Measurements from ENCODE around the gene PINLYP.
"Not testable (repeated sequence)": the region's sequence is repeated elsewhere in the genome, so short reads cannot be mapped to it uniquely, and the experiment has no call there.

Gene PINLYP

DNA sequence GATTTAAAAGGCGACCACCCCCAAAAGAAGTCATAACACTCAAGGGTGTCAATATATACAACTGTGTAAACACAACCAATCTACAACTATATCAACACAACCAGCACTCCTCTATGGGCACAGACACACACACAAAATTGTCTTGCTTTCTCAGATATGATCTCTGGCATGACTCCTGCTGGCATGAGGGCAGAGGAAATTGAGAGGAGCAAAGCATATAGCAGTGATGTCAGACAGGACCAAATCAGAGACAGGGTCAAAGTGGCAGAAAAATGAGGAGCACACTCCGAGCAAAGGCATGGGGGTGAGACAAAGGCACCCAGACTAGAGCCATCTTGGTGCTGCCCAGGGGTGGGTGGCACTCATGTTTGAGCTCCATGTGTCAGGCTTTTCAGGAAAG lies 10.7 kb downstream of the PINLYP start:
- ChIA-PET POLR2A (no interaction called here), CTCF (interaction anchor here (0.6 kb wide), 1 partner anchor 68 kb away, joined by 3 read pairs; no protein-coding TSS in a partner anchor)
- TF ChIP-seq FOXK2 (IDR thresholded peaks at IDR 0.05) = no peak
- no peak for TF ChIP-seq TARDBP (IDR thresholded peaks at IDR 0.05)
- TF ChIP-seq SUZ12 (IDR thresholded peaks at IDR 0.05) = no peak
- no peak for TF ChIP-seq HDGF (IDR thresholded peaks at IDR 0.05; ENCODE audit: borderline replicate concordance)
- no peak for TF ChIP-seq ELF4 (IDR thresholded peaks at IDR 0.05)
- TF ChIP-seq, protein P1, sequence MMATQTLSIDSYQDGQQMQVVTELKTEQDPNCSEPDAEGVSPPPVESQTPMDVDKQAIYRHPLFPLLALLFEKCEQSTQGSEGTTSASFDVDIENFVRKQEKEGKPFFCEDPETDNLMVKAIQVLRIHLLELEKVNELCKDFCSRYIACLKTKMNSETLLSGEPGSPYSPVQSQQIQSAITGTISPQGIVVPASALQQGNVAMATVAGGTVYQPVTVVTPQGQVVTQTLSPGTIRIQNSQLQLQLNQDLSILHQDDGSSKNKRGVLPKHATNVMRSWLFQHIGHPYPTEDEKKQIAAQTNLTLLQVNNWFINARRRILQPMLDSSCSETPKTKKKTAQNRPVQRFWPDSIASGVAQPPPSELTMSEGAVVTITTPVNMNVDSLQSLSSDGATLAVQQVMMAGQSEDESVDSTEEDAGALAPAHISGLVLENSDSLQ (IDR thresholded peaks at IDR 0.05) = no peak
- TF ChIP-seq L3MBTL2 (conservative IDR thresholded peaks at IDR 0.05) = no peak
- TF ChIP-seq CTBP1 (IDR thresholded peaks at IDR 0.05; ENCODE audit: borderline replicate concordance) = no peak
- no peak for TF ChIP-seq LEF1 (IDR thresholded peaks at IDR 0.05; ENCODE audit: borderline replicate concordance)
- no peak for DNase-seq (ENCODE audit: extremely low spot score)

DNA sequence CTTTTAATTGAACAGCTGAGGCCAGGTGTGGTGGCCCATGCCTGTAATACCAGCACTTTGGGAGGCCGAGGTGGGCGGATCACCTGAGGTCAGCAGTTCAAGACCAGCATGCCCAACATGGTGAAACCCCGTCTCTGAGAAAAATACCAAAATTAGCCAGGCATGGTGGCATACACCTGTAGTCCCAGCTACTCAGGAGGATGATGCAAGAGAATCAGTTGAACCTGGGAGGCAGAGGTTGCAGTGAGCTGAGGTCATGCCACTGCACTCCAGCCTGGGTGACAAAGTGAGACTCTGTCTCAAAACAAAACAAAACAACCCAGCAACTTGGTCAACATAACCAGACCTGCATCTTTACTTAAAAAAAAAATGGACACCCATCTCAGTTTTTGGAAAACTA lies 11.4 kb downstream of the PINLYP start:
- DNase-seq (ENCODE audit: extremely low spot score); POLR2A ChIA-PET: not testable (repeated sequence)
- CTCF ChIA-PET = interaction anchor here (0.6 kb wide), 1 partner anchor 68 kb away, joined by 3 read pairs; no protein-coding TSS in a partner anchor

DNA sequence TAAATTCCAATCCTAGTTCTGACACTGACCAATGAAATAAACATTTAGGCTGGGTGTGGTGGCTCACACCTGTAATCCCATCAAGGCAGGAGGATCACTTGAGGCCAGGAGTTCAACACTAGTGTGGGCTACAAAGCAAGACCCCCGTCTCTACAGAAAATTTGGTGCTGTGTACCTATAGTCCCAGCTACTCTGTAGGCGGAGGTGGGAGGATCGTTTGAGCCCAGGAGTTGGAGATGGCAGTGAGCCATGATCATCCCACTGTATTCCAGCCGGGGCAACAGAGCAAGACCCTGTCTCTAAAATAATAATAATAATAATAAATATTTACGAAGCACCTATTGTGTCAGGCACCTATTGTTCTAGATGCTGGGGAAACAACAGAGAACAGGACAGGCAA lies 13.7 kb downstream of the PINLYP start:
- ChIA-PET POLR2A (no interaction called here), CTCF (no interaction called here)
- no peak for DNase-seq (ENCODE audit: extremely low spot score)
- TF ChIP-seq HDGF (IDR thresholded peaks at IDR 0.05; ENCODE audit: borderline replicate concordance) = no peak
- no peak for TF ChIP-seq LEF1 (IDR thresholded peaks at IDR 0.05; ENCODE audit: borderline replicate concordance)
- TF ChIP-seq SP1 (IDR thresholded peaks at IDR 0.05) = no peak
- no peak for TF ChIP-seq FOXK2 (IDR thresholded peaks at IDR 0.05)
- TF ChIP-seq ELF4 (IDR thresholded peaks at IDR 0.05) = no peak
- no peak for TF ChIP-seq CTBP1 (IDR thresholded peaks at IDR 0.05; ENCODE audit: borderline replicate concordance)
- TF ChIP-seq, protein P1 (IDR thresholded peaks at IDR 0.05) = no peak
- TF ChIP-seq ZNF384 (IDR thresholded peaks at IDR 0.05) = no peak

DNA sequence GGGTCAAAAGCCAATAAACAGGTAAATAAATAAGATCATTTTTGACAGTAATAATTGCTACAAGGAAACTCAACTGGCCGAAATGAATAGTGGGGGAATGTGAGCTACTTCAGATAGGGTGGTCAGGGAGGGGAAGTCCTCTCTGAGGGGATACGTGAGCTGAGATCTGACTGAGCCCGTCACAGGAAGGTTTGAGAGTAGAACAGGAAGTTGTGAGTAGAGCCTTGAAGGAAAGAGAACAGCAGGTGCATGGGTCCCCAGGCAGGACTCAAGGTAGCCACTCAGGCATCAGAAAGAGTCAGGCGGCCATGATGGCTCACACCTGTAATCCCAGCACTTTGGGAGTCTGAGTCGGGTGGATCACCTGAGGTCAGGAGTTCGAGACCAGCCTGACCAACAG lies 14.1 kb downstream of the PINLYP start:
- ChIA-PET CTCF (no interaction called here), POLR2A (no interaction called here)
- no peak for DNase-seq (ENCODE audit: extremely low spot score)
- no peak for TF ChIP-seq ELF4 (IDR thresholded peaks at IDR 0.05)
- no peak for TF ChIP-seq FOXA1 (IDR thresholded peaks at IDR 0.05)
- TF ChIP-seq SUZ12 (IDR thresholded peaks at IDR 0.05) = no peak
- TF ChIP-seq L3MBTL2 (conservative IDR thresholded peaks at IDR 0.05) = no peak
- no peak for TF ChIP-seq SP1 (IDR thresholded peaks at IDR 0.05)
- TF ChIP-seq, protein P1 (IDR thresholded peaks at IDR 0.05) = no peak
- no peak for TF ChIP-seq CTBP1 (IDR thresholded peaks at IDR 0.05; ENCODE audit: borderline replicate concordance)
- no peak for TF ChIP-seq FOXK2 (IDR thresholded peaks at IDR 0.05)
- no peak for TF ChIP-seq BHLHE40 (IDR thresholded peaks at IDR 0.05; ENCODE audit: borderline replicate concordance)

DNA sequence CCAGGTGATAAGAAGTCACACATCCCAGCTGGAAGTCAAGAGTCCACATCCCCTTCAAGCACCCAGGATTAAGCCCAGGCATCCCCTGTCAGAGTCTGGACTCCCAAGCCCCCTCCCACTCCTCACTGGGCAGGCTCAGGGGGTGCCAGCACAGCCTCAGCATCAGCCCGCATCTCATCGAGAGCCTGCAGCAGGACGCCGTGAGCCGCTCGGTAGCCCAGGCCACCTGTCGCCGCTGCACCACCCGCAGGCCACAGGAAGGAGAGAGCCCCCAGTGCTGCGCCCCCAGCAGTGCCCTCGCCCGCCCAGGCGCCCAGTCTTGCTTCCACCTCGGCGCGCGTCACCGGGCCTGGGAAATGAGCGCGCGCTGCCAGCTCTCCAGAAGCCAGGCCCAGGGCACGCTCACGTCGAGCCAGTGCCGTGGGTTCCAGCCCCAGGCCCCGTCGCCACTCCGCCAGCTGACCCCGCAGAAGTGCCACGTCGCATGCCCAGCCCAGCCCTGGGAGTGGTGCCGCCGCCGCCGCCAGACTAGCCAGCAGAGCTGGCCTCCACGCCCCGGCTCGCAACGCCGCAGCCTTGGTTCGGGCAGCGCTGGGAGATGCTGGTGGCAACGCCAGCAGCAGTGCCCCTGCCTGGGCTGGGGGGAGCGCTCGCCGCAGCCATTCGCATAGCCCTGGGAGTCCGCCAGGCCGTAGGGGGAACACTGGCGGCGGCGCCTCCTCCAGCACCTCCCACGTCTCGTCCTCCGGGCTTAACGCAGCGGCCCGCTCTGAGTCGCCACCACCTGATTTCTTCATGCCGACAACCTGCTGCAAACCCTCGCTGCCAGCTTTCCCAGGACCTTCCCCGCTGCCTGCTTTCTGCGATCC lies 16.5 kb downstream of the PINLYP start:
- TF ChIP-seq FOXM1 (IDR thresholded peaks at IDR 0.05; ENCODE audit: borderline replicate concordance) (no peak), TARDBP (IDR thresholded peaks at IDR 0.05) (no peak), ARNT (IDR thresholded peaks at IDR 0.05) (no peak), ELF4 (IDR thresholded peaks at IDR 0.05) (no peak), SP1 (IDR thresholded peaks at IDR 0.05) (no peak), FOXA1 (IDR thresholded peaks at IDR 0.05) (no peak), LEF1 (IDR thresholded peaks at IDR 0.05; ENCODE audit: borderline replicate concordance) (no peak), ZNF384 (IDR thresholded peaks at IDR 0.05) (no peak), L3MBTL2 (conservative IDR thresholded peaks at IDR 0.05) (no peak)
- TF ChIP-seq, protein P1 (IDR thresholded peaks at IDR 0.05) = no peak
- no peak for DNase-seq (ENCODE audit: extremely low spot score)
- CTCF ChIA-PET = no interaction called here
- POLR2A ChIA-PET = interaction anchor here (1.8 kb wide), 1 partner anchor 17 kb away, joined by 4 read pairs; the partner anchor contains the start of gene XRCC1

DNA sequence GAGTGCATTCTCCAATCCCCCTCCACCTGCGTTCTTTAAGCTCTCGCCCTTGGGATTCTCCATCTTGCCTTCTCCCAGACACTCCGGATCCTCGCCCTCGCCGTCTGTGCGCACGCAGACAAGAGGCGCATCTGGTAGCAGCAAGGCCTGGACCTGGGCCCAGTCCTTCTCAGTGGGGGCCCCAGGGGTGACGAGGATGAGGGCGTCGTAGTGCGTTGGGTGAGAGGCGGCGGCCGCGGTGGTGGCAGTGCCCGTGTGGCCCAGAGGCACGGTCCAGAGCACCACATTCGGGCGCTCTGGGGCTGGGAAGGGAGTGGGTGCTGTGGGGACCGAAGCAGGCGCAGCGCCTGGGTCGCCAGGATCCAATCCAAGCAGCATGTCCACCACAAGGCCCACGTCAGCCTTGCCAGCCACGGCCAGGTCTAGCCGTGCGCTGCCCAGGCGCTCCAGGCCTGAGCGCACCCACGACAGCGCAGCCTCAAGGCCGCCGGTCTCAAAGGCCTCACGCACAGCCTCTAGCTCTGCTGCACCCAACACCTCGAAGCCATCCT lies 17.3 kb downstream of the PINLYP start:
- DNase-seq (ENCODE audit: extremely low spot score) = no peak
- POLR2A ChIA-PET = interaction anchor here (1.8 kb wide), 1 partner anchor 18 kb away, joined by 4 read pairs; the partner anchor contains the start of gene XRCC1
- CTCF ChIA-PET = no interaction called here
- TF ChIP-seq ELF4 (IDR thresholded peaks at IDR 0.05) (no peak), ZNF384 (IDR thresholded peaks at IDR 0.05) (no peak), FOXM1 (IDR thresholded peaks at IDR 0.05; ENCODE audit: borderline replicate concordance) (no peak), NFRKB (IDR thresholded peaks at IDR 0.05) (no peak), BHLHE40 (IDR thresholded peaks at IDR 0.05; ENCODE audit: borderline replicate concordance) (no peak), LEF1 (IDR thresholded peaks at IDR 0.05; ENCODE audit: borderline replicate concordance) (no peak), FOXA1 (IDR thresholded peaks at IDR 0.05) (no peak), HDGF (IDR thresholded peaks at IDR 0.05; ENCODE audit: borderline replicate concordance) (no peak), TARDBP (IDR thresholded peaks at IDR 0.05) (no peak), L3MBTL2 (conservative IDR thresholded peaks at IDR 0.05) (no peak), ARNT (IDR thresholded peaks at IDR 0.05) (no peak), CTBP1 (IDR thresholded peaks at IDR 0.05; ENCODE audit: borderline replicate concordance) (no peak)
- TF ChIP-seq, protein P1 (IDR thresholded peaks at IDR 0.05) = no peak
